ENCODE results near the gene NLN. TPM values are rescaled to one million over a fixed set of nuclear protein-coding genes. Genes with fewer than 3 reads are reported as not detected.

The NLN gene
- total and polyA plus RNA-seq, 9 of the 15 experiments (the other 6 are each of a cell fraction or from before 2014, with no cell fraction given) = 6.9 to 45.2 (median 28.8) TPM

DNA sequence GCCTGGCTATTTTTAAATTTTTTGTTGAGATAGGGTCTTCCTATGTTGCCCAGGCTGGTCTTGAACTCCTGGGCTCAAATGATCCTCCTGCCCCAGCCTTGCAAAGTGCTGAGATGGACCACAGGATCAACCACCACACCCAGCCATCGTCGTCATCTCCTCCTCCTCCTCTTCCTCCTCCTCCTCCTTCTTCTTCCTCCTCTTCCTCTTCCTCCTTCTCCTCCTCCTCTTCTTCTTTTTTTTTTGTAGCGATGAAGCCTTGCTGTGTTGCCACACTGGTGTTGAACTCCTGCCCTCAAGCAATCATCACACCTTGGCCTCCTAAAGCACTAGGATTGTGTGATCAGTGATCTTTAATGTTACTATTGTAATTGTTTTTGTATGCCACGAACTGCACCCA is 155.0 kb downstream of the NLN start:
- Histone ChIP-seq H3K36me3 (ENCODE audit: control insufficient read depth, insufficient read depth, low read length) (no peaks in the 10 kb centered on the region), H3K4me3 (no peak overlapping the region), H3K4me1 (replicated peaks in 1 of 2; ENCODE audit: control insufficient read depth in 2 of 2, insufficient read depth in 2 of 2, low read length in 2 of 2) (no peaks in the 10 kb centered on the region), H3K9ac (ENCODE audit: insufficient read depth in 1 of 2, low read depth in 2 of 2, low read length in 2 of 2) (no peak overlapping the region), H3K9me3 (replicated peaks; ENCODE audit: control insufficient read depth, insufficient read depth, low read depth, low read length) (no peaks in the 10 kb centered on the region), H2AFZ (ENCODE audit: low read depth, low read length) (no peak overlapping the region), H3K4me2 (ENCODE audit: insufficient read depth, low read length) (no peak overlapping the region), H3K79me2 (ENCODE audit: control insufficient read depth, insufficient read depth, low read length) (no peaks in the 10 kb centered on the region), H3K9me1 (ENCODE audit: control insufficient read depth, insufficient read depth, low read length) (no peaks in the 10 kb centered on the region), H3K27ac (ENCODE audit: extremely low read depth, low read depth, low read length) (no peak overlapping the region), H3K27me3 (ENCODE audit: control insufficient read depth in 2 of 2, insufficient read depth in 2 of 2, low read length in 2 of 2) (no peaks in the 10 kb centered on the region), H4K20me1 (replicated peaks; ENCODE audit: control insufficient read depth, insufficient read depth, low read length) (no peaks in the 10 kb centered on the region)
- WGBS (ENCODE audit: insufficient coverage, low coverage, missing lambda C conversion rate) = 3% methylated on average over 2 of the region's 4 CpGs
- CTCF ChIA-PET (ENCODE audit: low intra/inter-chr PET ratio) = no interaction called here
- intact Hi-C loops (cut with micrococcal nuclease) (no loop called here), in situ Hi-C loops (cut with MboI) (no loop called here)
- FAIRE-seq = no peak
- no peak for ATAC-seq
- no peak for DNase-seq (ENCODE audit: extremely low read depth in 1 of 4, low spot score in 3 of 4)
- POLR2A ChIA-PET = no interaction called here
- no TSS peak for BruUV-seq (replicated peaks)
- TF ChIP-seq ZNF431 (CRISPR knock-in tag; IDR thresholded peaks at IDR 0.05) = no peak
- TF ChIP-seq SMC3 (conservative IDR thresholded peaks at IDR 0.05; ENCODE audit: insufficient read depth, low read depth, low read length) = no peak
- TF ChIP-seq, protein P1, sequence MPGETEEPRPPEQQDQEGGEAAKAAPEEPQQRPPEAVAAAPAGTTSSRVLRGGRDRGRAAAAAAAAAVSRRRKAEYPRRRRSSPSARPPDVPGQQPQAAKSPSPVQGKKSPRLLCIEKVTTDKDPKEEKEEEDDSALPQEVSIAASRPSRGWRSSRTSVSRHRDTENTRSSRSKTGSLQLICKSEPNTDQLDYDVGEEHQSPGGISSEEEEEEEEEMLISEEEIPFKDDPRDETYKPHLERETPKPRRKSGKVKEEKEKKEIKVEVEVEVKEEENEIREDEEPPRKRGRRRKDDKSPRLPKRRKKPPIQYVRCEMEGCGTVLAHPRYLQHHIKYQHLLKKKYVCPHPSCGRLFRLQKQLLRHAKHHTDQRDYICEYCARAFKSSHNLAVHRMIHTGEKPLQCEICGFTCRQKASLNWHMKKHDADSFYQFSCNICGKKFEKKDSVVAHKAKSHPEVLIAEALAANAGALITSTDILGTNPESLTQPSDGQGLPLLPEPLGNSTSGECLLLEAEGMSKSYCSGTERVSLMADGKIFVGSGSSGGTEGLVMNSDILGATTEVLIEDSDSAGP (CRISPR knock-in tag; IDR thresholded peaks at IDR 0.05) = no peak
- no peak for TF ChIP-seq HDAC3 (IDR thresholded peaks at IDR 0.05; ENCODE audit: borderline replicate concordance, partially characterized antibody)
- TF ChIP-seq ZNF644 (tag; IDR thresholded peaks at IDR 0.05; ENCODE audit: low read depth) = no peak
- no peak for TF ChIP-seq CHD2 (IDR thresholded peaks at IDR 0.05; ENCODE audit: low read depth, low read length)
- TF ChIP-seq ATF7 (IDR thresholded peaks at IDR 0.05) = no peak
- TF ChIP-seq, protein P2, sequence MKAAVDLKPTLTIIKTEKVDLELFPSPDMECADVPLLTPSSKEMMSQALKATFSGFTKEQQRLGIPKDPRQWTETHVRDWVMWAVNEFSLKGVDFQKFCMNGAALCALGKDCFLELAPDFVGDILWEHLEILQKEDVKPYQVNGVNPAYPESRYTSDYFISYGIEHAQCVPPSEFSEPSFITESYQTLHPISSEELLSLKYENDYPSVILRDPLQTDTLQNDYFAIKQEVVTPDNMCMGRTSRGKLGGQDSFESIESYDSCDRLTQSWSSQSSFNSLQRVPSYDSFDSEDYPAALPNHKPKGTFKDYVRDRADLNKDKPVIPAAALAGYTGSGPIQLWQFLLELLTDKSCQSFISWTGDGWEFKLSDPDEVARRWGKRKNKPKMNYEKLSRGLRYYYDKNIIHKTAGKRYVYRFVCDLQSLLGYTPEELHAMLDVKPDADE (conservative IDR thresholded peaks at IDR 0.05; ENCODE audit: control insufficient read depth, low read depth, low read length) = no peak
- TF ChIP-seq MAZ (CRISPR knock-in tag; conservative IDR thresholded peaks at IDR 0.05 in 1 of 2, IDR thresholded peaks at IDR 0.05 in 1 of 2) = no peak
- no peak for TF ChIP-seq POU5F1 (IDR thresholded peaks at IDR 0.05; ENCODE audit: borderline replicate concordance, low read depth, low read length, partially characterized antibody)
- no peak for TF ChIP-seq SIRT6 (IDR thresholded peaks at IDR 0.05; ENCODE audit: low read depth, low read length)
- no peak for TF ChIP-seq ELF4 (CRISPR knock-in tag; IDR thresholded peaks at IDR 0.05)
